Neural progenitor cell (in vitro differentiated cells): ENCODE measurements around the gene ADAMTS19. TPM values are rescaled to one million over a fixed set of nuclear protein-coding genes. Genes with fewer than 3 reads are reported as not detected.

Source experiments
- DNase-seq: peaks from one replicate; pipeline ENCODE4 v3.0.0-alpha.2; 2016; ENCODE audit warnings: low spot score
- H2AFZ ChIP-seq: fragments of 200-600 bp; sonication (generic); replicated peaks from 2 replicates; pipeline ENCODE4 v1.6.1; 2016; ENCODE audit warnings: antibody characterized with exemption
- H3F3A ChIP-seq: fragments of 200-600 bp; sonication (generic); 2 replicates; pipeline ENCODE4 v1.6.1; 2016; ENCODE audit warnings: antibody characterized with exemption, low read depth
- H3K27ac ChIP-seq: fragments of 200-600 bp; sonication (generic); 2 replicates; pipeline ENCODE4 v1.5.1; 2016; ENCODE audit warnings: mild to moderate bottlenecking
- H3K27me3 ChIP-seq: fragments of 200-600 bp; sonication (generic); 2 replicates; pipeline ENCODE4 v1.6.1; 2016; ENCODE audit warnings: mild to moderate bottlenecking, moderate library complexity
- H3K36me3 ChIP-seq: fragments of 200-600 bp; sonication (generic); 2 replicates; pipeline ENCODE4 v1.5.1; 2016
- H3K4me1 ChIP-seq: fragments of 200-600 bp; sonication (generic); 2 replicates; pipeline ENCODE4 v1.6.1; 2016; ENCODE audit warnings: mixed run types
- H3K4me2 ChIP-seq: fragments of 200-600 bp; sonication (generic); 2 replicates; pipeline ENCODE4 v1.6.1; 2016
- H3K4me3 ChIP-seq: fragments of 200-600 bp; sonication (generic); 2 replicates; pipeline ENCODE4 v1.5.1; 2016
- H3K79me2 ChIP-seq: fragments of 200-600 bp; sonication (generic); 2 replicates; pipeline ENCODE4 v1.6.1; 2016; ENCODE audit warnings: low read depth
- H3K9ac ChIP-seq: fragments of 200-600 bp; sonication (generic); 2 replicates; pipeline ENCODE4 v1.6.1; 2016
- H3K9me3 ChIP-seq: fragments of 200-600 bp; sonication (generic); 2 replicates; pipeline ENCODE4 v1.5.1; 2016; ENCODE audit warnings: low read depth
- H4K20me1 ChIP-seq: fragments of 200-600 bp; sonication (generic); 2 replicates; pipeline ENCODE4 v1.6.1; 2016; ENCODE audit warnings: low read depth
- H3K27ac Mint-ChIP-seq: 3 replicates; pipeline ENCODE4 v1.8.0; 2021; ENCODE audit warnings: mixed read lengths
- H3K27me3 Mint-ChIP-seq: 2 replicates; pipeline ENCODE4 v1.8.0; 2022; ENCODE audit warnings: low read depth, mild to moderate bottlenecking, inconsistent platforms, moderate library complexity, mixed read lengths; ENCODE audit not compliant: insufficient read depth
- H3K36me3 Mint-ChIP-seq: 3 replicates; pipeline ENCODE4 v1.8.0; 2021; ENCODE audit warnings: mixed read lengths
- H3K4me1 Mint-ChIP-seq: 3 replicates; pipeline ENCODE4 v1.8.0; 2021; ENCODE audit warnings: mixed read lengths
- H3K4me3 Mint-ChIP-seq: 3 replicates; pipeline ENCODE4 v1.8.0; 2021; ENCODE audit warnings: mild to moderate bottlenecking, moderate library complexity, mixed read lengths
- H3K9me3 Mint-ChIP-seq: 3 replicates; pipeline ENCODE4 v1.8.0; 2020; ENCODE audit warnings: mixed read lengths
- CTCF ChIP-seq: fragments of 200-600 bp; sonication (generic); IDR thresholded peaks from 2 replicates; pipeline ENCODE4 v1.5.1; 2017; ENCODE audit warnings: antibody characterized with exemption, mild to moderate bottlenecking
- EZH2 ChIP-seq: fragments of 200-600 bp; sonication (generic); IDR thresholded peaks from 2 replicates; pipeline ENCODE4 v1.6.1; 2017; ENCODE audit warnings: antibody characterized with exemption, mild to moderate bottlenecking, moderate library complexity
- EZH2phosphoT487 ChIP-seq: fragments of 200-600 bp; sonication (generic); IDR thresholded peaks from 2 replicates; pipeline ENCODE4 v1.6.1; 2017; ENCODE audit warnings: antibody characterized with exemption
- total RNA-seq: library from RNA; depleted of rRNA; stranded (reverse); fragments of >200 nt; gene quantifications from 2 replicates; pipeline ENCODE4 v1.2.3, GENCODE V29; 2015; ENCODE audit warnings: low replicate concordance

ADAMTS19 gene
- total RNA-seq, 1 donor from 2014 or later: 23.3 TPM

GRCh38 chr5:129481161-129481560 lies 21.1 kb downstream of the ADAMTS19 start:
- Histone ChIP-seq H3K9me3 (no peaks in the 10 kb centered on the region), H3K9ac (no peak overlapping the region), H3K27ac (no peak overlapping the region), H3K4me3 (no peak overlapping the region), H3K4me1 (no peaks in the 10 kb centered on the region), H3K79me2 (no peaks in the 10 kb centered on the region), H3F3A (no peaks in the 10 kb centered on the region), H3K4me2 (no peak overlapping the region), H3K27me3 (no peaks in the 10 kb centered on the region), H3K36me3 (no peaks in the 10 kb centered on the region), H4K20me1 (no peaks in the 10 kb centered on the region), H2AFZ (no peak overlapping the region)
- Mint-ChIP-seq H3K4me1 (no peaks in the 10 kb centered on the region), H3K4me3 (no peak overlapping the region), H3K27me3 (no peaks in the 10 kb centered on the region), H3K9me3 (no peaks in the 10 kb centered on the region), H3K36me3 (no peaks in the 10 kb centered on the region), H3K27ac (no peak overlapping the region)
- no peak for DNase-seq
- TF ChIP-seq CTCF (no peak), EZH2phosphoT487 (no peak), EZH2 (no peak)

GRCh38 chr5:129496421-129496820 lies 36.3 kb downstream of the ADAMTS19 start:
- TF ChIP-seq CTCF (no peak), EZH2 (no peak), EZH2phosphoT487 (no peak)
- H3K27me3 Mint-ChIP-seq: no peaks in the 10 kb centered on the region
- H3K4me3 Mint-ChIP-seq: no peak overlapping the region

GRCh38 chr5:129496864-129497595 lies 36.9 kb downstream of the ADAMTS19 start:
- no peaks in the 10 kb centered on the region for H4K20me1 ChIP-seq
- H3K79me2 ChIP-seq: peaks cover 4% of the 10 kb centered on the region
- no peaks in the 10 kb centered on the region for H3K36me3 Mint-ChIP-seq
- H3K36me3 ChIP-seq: no peaks in the 10 kb centered on the region
- H3K9me3 Mint-ChIP-seq: no peaks in the 10 kb centered on the region
- no peaks in the 10 kb centered on the region for H3F3A ChIP-seq
- H2AFZ ChIP-seq: no peak overlapping the region
- no peaks in the 10 kb centered on the region for H3K27me3 Mint-ChIP-seq
- H3K27ac ChIP-seq: no peak overlapping the region
- H3K4me3 Mint-ChIP-seq: no peak overlapping the region
- no peaks in the 10 kb centered on the region for H3K4me1 ChIP-seq
- H3K4me3 ChIP-seq: no peak overlapping the region
- no peak for TF ChIP-seq EZH2
- TF ChIP-seq EZH2phosphoT487: no peak
- TF ChIP-seq CTCF: no peak
- no peak for DNase-seq
- H3K27me3 ChIP-seq: no peaks in the 10 kb centered on the region
- no peak overlapping the region for H3K4me2 ChIP-seq
- H3K4me1 Mint-ChIP-seq: peaks cover 4% of the 10 kb centered on the region
- H3K27ac Mint-ChIP-seq: no peak overlapping the region
- H3K9me3 ChIP-seq: no peaks in the 10 kb centered on the region
- H3K9ac ChIP-seq: no peak overlapping the region

More at GRCh38 chr5:129496421-129496820, 36.3 kb downstream of the ADAMTS19 start:
- no peaks in the 10 kb centered on the region for H3K36me3 ChIP-seq
- no peaks in the 10 kb centered on the region for H3K4me1 ChIP-seq
- Mint-ChIP-seq H3K9me3 (no peaks in the 10 kb centered on the region), H3K4me1 (peaks cover 4% of the 10 kb centered on the region), H3K36me3 (no peaks in the 10 kb centered on the region), H3K27ac (no peak overlapping the region)
- no peak overlapping the region for H2AFZ ChIP-seq
- H3F3A ChIP-seq: no peaks in the 10 kb centered on the region
- no peak overlapping the region for H3K4me3 ChIP-seq
- H3K9ac ChIP-seq: no peak overlapping the region
- H3K4me2 ChIP-seq: no peak overlapping the region
- DNase-seq: no peak
- H3K27ac ChIP-seq: no peak overlapping the region
- H3K79me2 ChIP-seq: peaks cover 4% of the 10 kb centered on the region
- H3K27me3 ChIP-seq: no peaks in the 10 kb centered on the region
- no peaks in the 10 kb centered on the region for H3K9me3 ChIP-seq
- H4K20me1 ChIP-seq: no peaks in the 10 kb centered on the region
